Measurements from ENCODE around the gene TTLL11. TPM values are rescaled to one million over a fixed set of nuclear protein-coding genes. Genes with fewer than 3 reads are reported as not detected.

Gene TTLL11
- total RNA-seq, 1 experiment from 2014 or later: 2.3 TPM

DNA sequence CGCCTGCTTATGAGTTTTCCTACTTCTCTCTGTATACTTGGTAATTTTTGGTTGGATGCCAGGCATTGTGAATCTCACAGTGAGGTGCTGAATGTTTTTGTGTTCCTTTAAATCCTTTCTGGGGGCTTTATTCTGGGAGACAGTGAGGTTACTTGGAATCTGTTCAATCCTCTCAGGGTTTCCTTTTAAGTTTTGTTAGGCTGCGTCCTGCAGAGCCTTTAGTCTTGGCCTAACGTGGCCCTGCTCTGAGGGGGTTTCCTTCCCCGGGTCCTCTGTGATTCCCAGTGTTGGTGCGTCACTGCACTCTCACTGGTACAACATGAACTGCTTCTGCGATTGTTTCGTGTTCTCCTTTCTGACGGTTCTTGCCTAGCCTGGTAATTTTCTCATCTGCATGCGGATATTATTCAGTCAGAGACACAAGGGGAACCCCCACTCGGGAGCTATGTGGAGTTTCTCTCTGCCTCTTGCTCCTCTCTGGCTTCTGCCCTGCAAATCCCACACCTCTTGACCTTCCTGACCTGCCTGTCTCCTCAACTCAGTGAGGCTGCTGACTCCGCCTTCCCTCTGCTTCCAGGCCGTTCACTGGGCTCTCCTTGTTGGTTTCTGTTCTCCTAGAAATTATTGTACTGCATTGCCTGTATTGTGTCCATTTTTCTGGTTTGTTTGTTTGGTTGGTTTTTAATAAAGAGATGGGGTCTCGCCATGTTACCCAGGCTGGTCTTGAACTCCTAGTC, 313.6 kb downstream of the TTLL11 start:
- Histone ChIP-seq H3K4me3 (no peak overlapping the region), H3K27me3 (ENCODE audit: insufficient read depth, low read depth) (no peaks in the 10 kb centered on the region), H3K4me2 (no peak overlapping the region), H3K27ac (no peak overlapping the region), H3F3A (ENCODE audit: insufficient read depth, low read depth) (no peaks in the 10 kb centered on the region), H3K9me3 (ENCODE audit: insufficient read depth, low read depth) (0 out of 2 replicates have a peak, but pooled peaks cover 4% of the 10 kb centered on the region), H3K79me2 (ENCODE audit: low read depth) (no peaks in the 10 kb centered on the region), H3K4me1 (replicated peaks; ENCODE audit: insufficient read depth) (no peaks in the 10 kb centered on the region), H3K36me3 (ENCODE audit: low read depth) (peaks cover 11% of the 10 kb centered on the region; the same call in 1 of the 2 replicates), H4K20me1 (ENCODE audit: insufficient read depth) (no peaks in the 10 kb centered on the region), H2AFZ (no peak overlapping the region), H3K9me2 (ENCODE audit: insufficient read depth) (no peaks in the 10 kb centered on the region)
- BruUV-seq (replicated peaks): no TSS peak
- no peak for TF ChIP-seq EZH2 (IDR thresholded peaks at IDR 0.05; ENCODE audit: low read depth)
- TF ChIP-seq, protein P1, sequence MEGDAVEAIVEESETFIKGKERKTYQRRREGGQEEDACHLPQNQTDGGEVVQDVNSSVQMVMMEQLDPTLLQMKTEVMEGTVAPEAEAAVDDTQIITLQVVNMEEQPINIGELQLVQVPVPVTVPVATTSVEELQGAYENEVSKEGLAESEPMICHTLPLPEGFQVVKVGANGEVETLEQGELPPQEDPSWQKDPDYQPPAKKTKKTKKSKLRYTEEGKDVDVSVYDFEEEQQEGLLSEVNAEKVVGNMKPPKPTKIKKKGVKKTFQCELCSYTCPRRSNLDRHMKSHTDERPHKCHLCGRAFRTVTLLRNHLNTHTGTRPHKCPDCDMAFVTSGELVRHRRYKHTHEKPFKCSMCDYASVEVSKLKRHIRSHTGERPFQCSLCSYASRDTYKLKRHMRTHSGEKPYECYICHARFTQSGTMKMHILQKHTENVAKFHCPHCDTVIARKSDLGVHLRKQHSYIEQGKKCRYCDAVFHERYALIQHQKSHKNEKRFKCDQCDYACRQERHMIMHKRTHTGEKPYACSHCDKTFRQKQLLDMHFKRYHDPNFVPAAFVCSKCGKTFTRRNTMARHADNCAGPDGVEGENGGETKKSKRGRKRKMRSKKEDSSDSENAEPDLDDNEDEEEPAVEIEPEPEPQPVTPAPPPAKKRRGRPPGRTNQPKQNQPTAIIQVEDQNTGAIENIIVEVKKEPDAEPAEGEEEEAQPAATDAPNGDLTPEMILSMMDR (conservative IDR thresholded peaks at IDR 0.05): no peak
- no peak for DNase-seq
- POLR2A ChIA-PET (ENCODE audit: unreplicated experiment): no interaction called here
- CTCF ChIA-PET: no interaction called here
- intact Hi-C loops (cut with micrococcal nuclease; ENCODE audit: unreplicated experiment): loop anchor here (10.0 kb wide), 1 partner anchor 65 kb away; no protein-coding TSS in a partner anchor

GRCh38 chr9:121778252-121779225, 314.6 kb downstream of the TTLL11 start:
- no peak overlapping the region for H3K4me3 ChIP-seq
- H2AFZ ChIP-seq: no peak overlapping the region
- CTCF ChIA-PET: interaction anchor here (0.6 kb wide), 1 partner anchor 169 kb away, joined by 3 read pairs; no protein-coding TSS in a partner anchor
- no TSS peak for BruUV-seq (replicated peaks)
- no peaks in the 10 kb centered on the region for H3K4me1 ChIP-seq (replicated peaks; ENCODE audit: insufficient read depth)
- TF ChIP-seq EZH2 (IDR thresholded peaks at IDR 0.05; ENCODE audit: low read depth): no peak
- TF ChIP-seq, protein P1 (conservative IDR thresholded peaks at IDR 0.05): no peak
- no peaks in the 10 kb centered on the region for H3K79me2 ChIP-seq (ENCODE audit: low read depth)
- DNase-seq: no peak
- H3K27ac ChIP-seq: no peak overlapping the region
- H3K27me3 ChIP-seq (ENCODE audit: insufficient read depth, low read depth): no peaks in the 10 kb centered on the region
- intact Hi-C loops (cut with micrococcal nuclease; ENCODE audit: unreplicated experiment): no loop called here
- no peak overlapping the region for H3K4me2 ChIP-seq
- no peaks in the 10 kb centered on the region for H3F3A ChIP-seq (ENCODE audit: insufficient read depth, low read depth)
- POLR2A ChIA-PET (ENCODE audit: unreplicated experiment): no interaction called here
- H3K9me2 ChIP-seq (ENCODE audit: insufficient read depth): no peaks in the 10 kb centered on the region
- no peaks in the 10 kb centered on the region for H4K20me1 ChIP-seq (ENCODE audit: insufficient read depth)
- H3K36me3 ChIP-seq (ENCODE audit: low read depth): peaks cover 11% of the 10 kb centered on the region; the same call in 1 of the 2 replicates
- H3K9me3 ChIP-seq (ENCODE audit: insufficient read depth, low read depth): 0 out of 2 replicates have a peak, but pooled peaks cover 4% of the 10 kb centered on the region

Data from PC-9 (cell line).